Neuronal stem cell (in vitro differentiated cells): ENCODE data around the gene PTPN21.

Source experiments
- DNase-seq: peaks from one replicate; pipeline ENCODE4 v3.0.0-alpha.2; 2013; ENCODE audit warnings: low spot score
- H2AFZ ChIP-seq: one replicate; pipeline ENCODE4 v1.6.1; 2013; ENCODE audit warnings: mild to moderate bottlenecking, low read length, inconsistent platforms
- H2AK5ac ChIP-seq: 2 replicates; pipeline ENCODE4 v1.6.1; 2013; ENCODE audit warnings: low read depth, mild to moderate bottlenecking, inconsistent platforms, low read length, moderate library complexity, mixed read lengths
- H2BK120ac ChIP-seq: 2 replicates; pipeline ENCODE4 v1.6.1; 2013; ENCODE audit warnings: low read depth, mild to moderate bottlenecking, inconsistent platforms, low read length, moderate library complexity, mixed read lengths
- H2BK12ac ChIP-seq: one replicate; pipeline ENCODE4 v1.6.1; 2013; ENCODE audit warnings: low read length, inconsistent platforms
- H2BK15ac ChIP-seq: 2 replicates; pipeline ENCODE4 v1.6.1; 2013; ENCODE audit warnings: mild to moderate bottlenecking, low read length, inconsistent platforms, mixed read lengths
- H2BK5ac ChIP-seq: one replicate; pipeline ENCODE4 v1.6.1; 2013; ENCODE audit warnings: inconsistent platforms, mild to moderate bottlenecking, low read length, moderate library complexity
- H3K14ac ChIP-seq: one replicate; pipeline ENCODE4 v1.6.1; 2013; ENCODE audit warnings: low read length, inconsistent platforms
- H3K18ac ChIP-seq: 2 replicates; pipeline ENCODE4 v1.6.1; 2013; ENCODE audit warnings: low read length, inconsistent platforms
- H3K23ac ChIP-seq: 2 replicates; pipeline ENCODE4 v1.6.1; 2013; ENCODE audit warnings: low read depth, mild to moderate bottlenecking, mixed read lengths, low read length, inconsistent platforms; ENCODE audit not compliant: poor library complexity
- H3K27ac ChIP-seq: replicated peaks from 3 replicates; pipeline ENCODE4 v1.5.1; 2013; ENCODE audit warnings: low read length, inconsistent platforms
- H3K27me3 ChIP-seq, 3 experiments: 2 replicates each; pipeline ENCODE4 v1.6.1; 2013; ENCODE audit warnings: low read length in 3 of 3, mild to moderate bottlenecking in 2 of 3, inconsistent platforms in 1 of 3, low read depth in 1 of 3, mixed read lengths in 1 of 3, moderate library complexity in 1 of 3; ENCODE audit not compliant: control insufficient read depth in 3 of 3, insufficient read depth in 3 of 3
- H3K36me3 ChIP-seq, 2 donors: replicated peaks in 1 of 2; 2 replicates each; pipeline ENCODE4 v1.6.1; 2013; ENCODE audit warnings: low read length in 2 of 2; ENCODE audit not compliant: control insufficient read depth in 2 of 2, insufficient read depth in 2 of 2
- H3K4ac ChIP-seq: 2 replicates; pipeline ENCODE4 v1.6.1; 2013; ENCODE audit warnings: inconsistent platforms, mild to moderate bottlenecking, low read length, moderate library complexity
- H3K4me1 ChIP-seq, 2 donors: 1 replicate in 1 of 2; 2 replicates in 1 of 2; pipeline ENCODE4 v1.6.1; 2013; ENCODE audit warnings: low read length in 2 of 2, low read depth in 1 of 2; ENCODE audit not compliant: control insufficient read depth in 2 of 2, insufficient read depth in 1 of 2
- H3K4me2 ChIP-seq: one replicate; pipeline ENCODE4 v1.6.1; 2013; ENCODE audit warnings: mild to moderate bottlenecking, low read length, inconsistent platforms; ENCODE audit not compliant: insufficient read depth, poor library complexity, severe bottlenecking
- H3K4me3 ChIP-seq, 2 donors: 2 replicates each; pipeline ENCODE4 v1.5.1; 2013; ENCODE audit warnings: low read length in 2 of 2, mild to moderate bottlenecking in 2 of 2, inconsistent platforms in 1 of 2, moderate library complexity in 1 of 2
- H3K79me1 ChIP-seq: one replicate; pipeline ENCODE4 v1.6.1; 2013; ENCODE audit warnings: low read depth, mild to moderate bottlenecking, inconsistent platforms, low read length, moderate library complexity
- H3K9ac ChIP-seq: one replicate; pipeline ENCODE4 v1.6.1; 2013; ENCODE audit warnings: mild to moderate bottlenecking, low read depth, low read length, inconsistent platforms; ENCODE audit not compliant: poor library complexity
- H3K9me3 ChIP-seq, 2 donors: replicated peaks in 1 of 2; 2 replicates each; pipeline versions ENCODE3 to v1.6.1; 2013; ENCODE audit warnings: low read length in 2 of 2, mild to moderate bottlenecking in 2 of 2, inconsistent platforms in 1 of 2, low read depth in 1 of 2, mixed read lengths in 1 of 2, moderate library complexity in 1 of 2; ENCODE audit not compliant: control insufficient read depth in 2 of 2, insufficient read depth in 1 of 2
- H4K8ac ChIP-seq: one replicate; pipeline ENCODE4 v1.6.1; 2013; ENCODE audit warnings: low read depth, mild to moderate bottlenecking, inconsistent platforms, low read length, moderate library complexity
- H4K91ac ChIP-seq: one replicate; pipeline ENCODE4 v1.6.1; 2013; ENCODE audit warnings: low read length, low read depth, mild to moderate bottlenecking, inconsistent platforms; ENCODE audit not compliant: poor library complexity
- WGBS, 2 donors: extraction: QIAGEN DNeasy Blood & Tissue Kit; methylation state at CpG; one replicate each; pipeline ENCODE4 v1.1.7; 2013; ENCODE audit warnings: missing lambda C conversion rate in 2 of 2, mixed read lengths in 1 of 2; ENCODE audit not compliant: insufficient read length in 2 of 2, insufficient replicate concordance in 1 of 2; ENCODE audit errors: extremely low coverage in 2 of 2; 5-methylcytosine and 5-hydroxymethylcytosine counted together

Gene PTPN21

DNA sequence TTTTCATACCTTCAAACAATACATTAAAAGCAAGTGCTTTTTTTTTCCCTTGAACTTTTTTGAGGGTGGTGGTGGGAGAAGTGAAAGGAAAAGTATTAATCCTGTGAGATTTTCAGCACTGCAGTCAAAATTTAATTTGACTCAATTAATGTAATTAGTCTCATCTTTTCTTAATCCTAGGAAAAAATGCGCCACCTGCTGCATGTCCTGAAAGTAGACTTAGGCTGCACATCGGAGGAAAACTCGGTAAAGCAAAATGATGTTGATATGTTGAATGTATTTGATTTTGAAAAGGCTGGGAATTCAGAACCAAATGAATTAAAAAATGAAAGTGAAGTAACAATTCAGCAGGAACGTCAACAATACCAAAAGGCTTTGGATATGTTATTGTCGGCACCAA, 117.1 kb downstream of the PTPN21 start:
- no peak overlapping the region for H3K14ac ChIP-seq
- no peak overlapping the region for H3K9ac ChIP-seq
- H3K4me3 ChIP-seq, result no peak overlapping the region
- H4K91ac ChIP-seq, result no peak overlapping the region
- H2BK5ac ChIP-seq, result no peak overlapping the region
- no CpG with 5 or more reads among the region's 5 CpGs for WGBS, 2 donors
- peaks cover 3 to 8% of the 10 kb centered on the region in 2 donors for H3K36me3 ChIP-seq
- H3K23ac ChIP-seq, result no peak overlapping the region
- no peaks in the 10 kb centered on the region for H3K27me3 ChIP-seq
- no peaks in the 10 kb centered on the region for H3K4me1 ChIP-seq
- no peak overlapping the region for H2BK15ac ChIP-seq
- H3K18ac ChIP-seq, result no peak overlapping the region
- H2AFZ ChIP-seq, result no peak overlapping the region
- H3K4ac ChIP-seq, result no peak overlapping the region
- no peak overlapping the region for H3K27ac ChIP-seq
- H2BK12ac ChIP-seq, result no peak overlapping the region
- H4K8ac ChIP-seq, result no peak overlapping the region
- no peaks in the 10 kb centered on the region for H3K79me1 ChIP-seq
- H3K4me2 ChIP-seq, result no peak overlapping the region
- no peak overlapping the region for H2BK120ac ChIP-seq
- no peak overlapping the region for H2AK5ac ChIP-seq
- no peak for DNase-seq
- no peaks in the 10 kb centered on the region for H3K9me3 ChIP-seq

GRCh38 chr14:88430976-88431375, 123.8 kb downstream of the PTPN21 start:
- DNase-seq, result no peak
- Histone ChIP-seq H2BK5ac (no peak overlapping the region), H2AK5ac (no peak overlapping the region), H4K91ac (no peak overlapping the region), H3K4me1 (peaks cover 0 to 3% of the 10 kb centered on the region in 2 donors), H3K9me3 (no peaks in the 10 kb centered on the region), H3K9ac (no peak overlapping the region), H3K23ac (no peak overlapping the region), H3K4me2 (no peak overlapping the region), H3K4me3 (no peak overlapping the region), H2BK15ac (no peak overlapping the region), H2BK120ac (no peak overlapping the region), H2AFZ (no peak overlapping the region), H3K27me3 (no peaks in the 10 kb centered on the region), H3K36me3 (peaks cover 0 to 5% of the 10 kb centered on the region in 2 donors), H3K27ac (no peak overlapping the region), H3K4ac (no peak overlapping the region), H3K18ac (no peak overlapping the region), H3K79me1 (no peaks in the 10 kb centered on the region), H3K14ac (no peak overlapping the region), H4K8ac (no peak overlapping the region), H2BK12ac (no peak overlapping the region)
- WGBS, 2 donors, result no CpG with 5 or more reads among the region's 2 CpGs

GRCh38 chr14:88426271-88426670, 128.5 kb downstream of the PTPN21 start:
- WGBS, 2 donors, result no CpG with 5 or more reads among the region's 7 CpGs
- no peak for DNase-seq
- no peak overlapping the region for H3K27ac ChIP-seq

GRCh38 chr14:88424573-88424972, 130.2 kb downstream of the PTPN21 start:
- no peak for DNase-seq
- no peaks in the 10 kb centered on the region for H3K79me1 ChIP-seq
- no peak overlapping the region for H2AFZ ChIP-seq
- peaks cover 0 to 3% of the 10 kb centered on the region in 2 donors for H3K9me3 ChIP-seq
- H3K14ac ChIP-seq, result no peak overlapping the region
- H3K27me3 ChIP-seq, result no peaks in the 10 kb centered on the region
- H3K4me2 ChIP-seq, result no peak overlapping the region
- no peak overlapping the region for H2BK5ac ChIP-seq
- H3K4me1 ChIP-seq, result peaks cover 0 to 3% of the 10 kb centered on the region in 2 donors
- no peak overlapping the region for H2AK5ac ChIP-seq
- no peak overlapping the region for H3K18ac ChIP-seq
- H4K91ac ChIP-seq, result no peak overlapping the region
- no peak overlapping the region for H3K4ac ChIP-seq
- no peak overlapping the region for H3K4me3 ChIP-seq
- H3K36me3 ChIP-seq, result peaks cover 1 to 3% of the 10 kb centered on the region in 2 donors
- H3K27ac ChIP-seq, result no peak overlapping the region
- H3K23ac ChIP-seq, result no peak overlapping the region
- H3K9ac ChIP-seq, result no peak overlapping the region
- no peak overlapping the region for H2BK12ac ChIP-seq
- H2BK120ac ChIP-seq, result no peak overlapping the region
- H4K8ac ChIP-seq, result no peak overlapping the region
- H2BK15ac ChIP-seq, result no peak overlapping the region

More at GRCh38 chr14:88426271-88426670, 128.5 kb downstream of the PTPN21 start:
- Histone ChIP-seq H2BK15ac (no peak overlapping the region), H2AFZ (no peak overlapping the region), H2BK120ac (no peak overlapping the region), H4K91ac (no peak overlapping the region), H3K79me1 (no peaks in the 10 kb centered on the region), H2AK5ac (no peak overlapping the region), H3K4ac (no peak overlapping the region), H3K4me1 (peaks cover 0 to 3% of the 10 kb centered on the region in 2 donors), H2BK5ac (no peak overlapping the region), H3K9me3 (no peaks in the 10 kb centered on the region), H3K23ac (no peak overlapping the region), H3K4me2 (no peak overlapping the region), H3K14ac (no peak overlapping the region), H3K36me3 (peaks cover 0 to 5% of the 10 kb centered on the region in 2 donors), H3K27me3 (no peaks in the 10 kb centered on the region), H3K4me3 (no peak overlapping the region), H3K18ac (no peak overlapping the region), H2BK12ac (no peak overlapping the region), H4K8ac (no peak overlapping the region), H3K9ac (no peak overlapping the region)
